GM12878 (cell line): Measurements from ENCODE around the gene KLC4. TPM values are rescaled to one million over a fixed set of nuclear protein-coding genes. Genes with fewer than 3 reads are reported as not detected.
"Not testable (repeated sequence)": the region's sequence is repeated elsewhere in the genome, so short reads cannot be mapped to it uniquely, and the experiment has no call there.

Experiments
- ATAC-seq: fragments of 200-7000 bp; cut with Tn5 transposase; 3 replicates; pipeline ENCODE4 v1.9.1; 2020; ENCODE audit warnings: mild to moderate bottlenecking, moderate library complexity
- BruUV-seq: library from RNA; stranded (reverse); fragments of 400-500 nt; replicated peaks from 2 replicates; lab custom pipeline; 2021; lab: Mats Ljungman, UMichigan
- CTCF ChIA-PET: fragments of 300-600 bp; sonication (Branson Sonifier 250); formaldehyde crosslinking; extraction: SDS; loops from one replicate; lab custom pipeline; 2021; ENCODE audit warnings: inconsistent platforms; lab: Yijun Ruan, JAX
- POLR2A ChIA-PET: fragments of 350-600 bp; formaldehyde crosslinking; extraction: SDS; loops from one replicate; lab custom pipeline; 2021; ENCODE audit warnings: inconsistent platforms; lab: Charles Lee
- RAD21 ChIA-PET: fragments of 300-600 bp; sonication (Branson Sonifier 250); formaldehyde crosslinking; loops from one replicate; lab custom pipeline; 2023; ENCODE audit warnings: antibody characterized with exemption; ENCODE audit not compliant: unreplicated experiment; lab: Charles Lee
- SMC1A ChIA-PET: fragments of 300-600 bp; sonication (Branson Sonifier 250); formaldehyde crosslinking; loops from one replicate; lab custom pipeline; 2023; ENCODE audit not compliant: unreplicated experiment, uncharacterized antibody; lab: Charles Lee
- DNase-seq: peaks from one replicate; pipeline ENCODE4 v3.0.0-alpha.2; 2011; ENCODE audit warnings: low read depth, low spot score
- FAIRE-seq: peaks from 3 replicates; lab custom pipeline; 2011; peaks lifted over from hg19 to GRCh38; lab: Jason Lieb, UNC
- H2AFZ ChIP-seq: 2 replicates; pipeline ENCODE4 v1.6.0; 2011; ENCODE audit warnings: low read depth, low read length, control low read depth; ENCODE audit not compliant: control insufficient read depth
- H3K27ac ChIP-seq: 2 replicates; pipeline ENCODE4 v1.5.1; 2011; ENCODE audit warnings: control low read depth; ENCODE audit not compliant: control insufficient read depth, insufficient read depth
- H3K27me3 ChIP-seq, 2 experiments: replicated peaks in 1 of 2; 2 replicates each; pipeline versions ENCODE4 v1.6.0 to v1.6.1; 2011; ENCODE audit warnings: low read length in 1 of 2; ENCODE audit not compliant: control insufficient read depth in 2 of 2, insufficient read depth in 2 of 2
- H3K36me3 ChIP-seq, 2 experiments: 2 replicates each; pipeline ENCODE4 v1.5.1; 2011; ENCODE audit warnings: low read length in 1 of 2; ENCODE audit not compliant: control insufficient read depth in 2 of 2, insufficient read depth in 2 of 2
- H3K4me1 ChIP-seq: 2 replicates; pipeline ENCODE4 v1.6.1; 2011; ENCODE audit warnings: mild to moderate bottlenecking, low read length, moderate library complexity, mixed read lengths; ENCODE audit not compliant: control insufficient read depth, insufficient read depth
- H3K4me2 ChIP-seq: 2 replicates; pipeline ENCODE4 v1.6.0; 2011; ENCODE audit warnings: control low read depth; ENCODE audit not compliant: control insufficient read depth, insufficient read depth
- H3K4me3 ChIP-seq: fragments of 200-600 bp; sonication (generic); 2 replicates; pipeline ENCODE4 v1.5.1; 2016
- H3K79me2 ChIP-seq: 2 replicates; pipeline ENCODE4 v1.6.0; 2011; ENCODE audit warnings: low read length; ENCODE audit not compliant: control insufficient read depth, insufficient read depth
- H3K9ac ChIP-seq: 2 replicates; pipeline ENCODE4 v1.8.0; 2011; ENCODE audit warnings: low read length, control low read depth, mixed read lengths; ENCODE audit not compliant: control insufficient read depth, insufficient read depth
- H3K9me3 ChIP-seq: replicated peaks from 3 replicates; pipeline ENCODE4 v1.5.1; 2011; ENCODE audit warnings: mild to moderate bottlenecking, low read length; ENCODE audit not compliant: control insufficient read depth, insufficient read depth
- H4K20me1 ChIP-seq: 2 replicates; pipeline ENCODE4 v1.6.0; 2011; ENCODE audit not compliant: control insufficient read depth, insufficient read depth
- ASH2L ChIP-seq: fragments of 300-600, 200-600 bp; sonication (generic); IDR thresholded peaks from 2 replicates; pipeline ENCODE4 v1.6.1; 2017; ENCODE audit warnings: low read depth, mild to moderate bottlenecking, borderline replicate concordance
- TCF12 ChIP-seq: IDR thresholded peaks from 2 replicates; pipeline ENCODE4 v1.6.1; 2011; ENCODE audit warnings: low read depth, mild to moderate bottlenecking, low read length
- WGBS: methylation state at CpG from one replicate; pipeline ENCODE4 v1.1.6; 2016; ENCODE audit warnings: low lambda C conversion rate; ENCODE audit not compliant: insufficient replicate concordance, insufficient coverage; ENCODE audit errors: missing lambda C conversion rate; 5-methylcytosine and 5-hydroxymethylcytosine counted together
- in situ Hi-C: fragments of 300-500 bp; cut with MboI; formaldehyde crosslinking; loops from 9 replicates; pipeline ENCODE4 v1.14.3; 2018; ENCODE audit warnings: mixed read lengths
- intact Hi-C: fragments of 100-400 bp; cut with micrococcal nuclease; formaldehyde crosslinking; loops from one replicate; pipeline ENCODE4 v1.14.2; 2022; ENCODE audit not compliant: unreplicated experiment
- polyA plus RNA-seq, 11 experiments: library from polyadenylated mRNA; depleted of rRNA in 4 of 11; unstranded in 6 of 11; stranded (reverse) in 5 of 11; fragments of >200 nt; fragmentation: Nextera tagmentation in 4 of 11; fragmentation: Illumina TruSeq in 1 of 11; extraction: Ambion mirVana in 4 of 11; extraction: Trizol in 1 of 11; gene quantifications; 1 replicate in 1 of 11; 2 replicates in 10 of 11; pipeline versions ENCODE4 v1.2.1 to v1.2.3, GENCODE V29; 2011 to 2016; ENCODE audit warnings: inconsistent platforms in 2 of 11, missing spikeins in 2 of 11, low read depth in 1 of 11
- total RNA-seq, 4 experiments: library from RNA; depleted of rRNA in 3 of 4; stranded (reverse); fragments of >200 nt in 3 of 4; fragmentation: Illumina TruSeq in 1 of 4; extraction: Trizol in 1 of 4; gene quantifications; 2 replicates each; pipeline versions ENCODE4 v1.2.1 to v1.2.3, GENCODE V29; 2013 to 2021
- TF ChIP-seq, protein P1 (sequence below): fragments of 450-650 bp; conservative IDR thresholded peaks from 2 replicates; pipeline ENCODE4 v1.6.1; 2017; ENCODE audit warnings: mild to moderate bottlenecking, moderate library complexity

Gene KLC4
- total and polyA plus RNA-seq, 10 of the 15 experiments (the other 5 are each of a cell fraction or from before 2014, with no cell fraction given) = 0.90 to 13.4 (median 6.9) TPM

DNA sequence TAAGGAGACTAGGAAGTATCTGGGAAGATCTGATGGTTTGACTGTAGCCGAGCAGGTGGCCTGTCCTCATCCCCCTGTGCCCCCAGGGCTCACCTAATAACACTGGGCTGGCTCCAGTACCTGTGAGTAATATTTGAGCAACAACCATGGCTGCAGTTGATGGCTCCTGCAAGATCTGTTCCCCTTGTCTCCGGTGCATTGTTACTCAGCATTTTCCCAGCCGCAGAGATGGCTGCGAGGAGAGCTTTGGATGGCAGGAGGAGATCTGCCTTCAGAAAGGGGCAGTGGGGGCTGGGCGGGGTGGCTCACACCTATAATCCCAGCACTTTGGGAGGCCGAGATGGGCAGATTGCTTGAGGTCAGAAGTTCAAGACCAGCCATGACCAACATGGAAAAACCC, 55.9 kb downstream of the KLC4 start:
- POLR2A ChIA-PET = interaction anchor here (0.6 to 0.7 kb wide), 2 partner anchors 332 to 685 kb away, joined by 3 to 5 read pairs; no protein-coding TSS in a partner anchor

DNA sequence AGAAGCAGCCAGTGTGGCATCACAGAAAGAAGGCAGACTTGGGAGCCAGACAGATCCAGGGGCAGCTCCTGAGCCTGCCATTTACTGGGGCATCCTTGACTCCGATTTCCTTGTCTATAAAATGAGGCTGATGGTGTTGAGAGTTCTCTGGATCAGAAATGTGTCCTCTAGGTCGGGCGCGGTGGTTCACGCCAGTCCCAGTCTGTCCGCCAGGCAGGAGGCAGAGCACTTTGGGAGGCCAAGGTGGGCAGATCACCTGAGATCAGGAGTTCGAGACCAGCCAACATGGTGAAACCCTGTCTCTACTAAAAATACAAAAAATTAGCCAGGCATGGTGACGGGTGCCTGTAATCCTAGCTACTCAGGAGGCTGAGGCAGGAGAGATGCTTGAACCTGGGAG, 58.0 kb downstream of the KLC4 start:
- POLR2A ChIA-PET = not testable (repeated sequence)

More for the DNA sequence above, 55.9 kb downstream of the KLC4 start:
- Histone ChIP-seq H4K20me1 (no peaks in the 10 kb centered on the region), H3K9ac (no peak overlapping the region), H3K9me3 (no peaks in the 10 kb centered on the region), H3K79me2 (no peaks in the 10 kb centered on the region), H3K27me3 (no peaks in the 10 kb centered on the region), H3K4me3 (no peak overlapping the region), H3K4me1 (no peaks in the 10 kb centered on the region), H3K4me2 (no peak overlapping the region), H3K36me3 (no peaks in the 10 kb centered on the region), H3K27ac (no peak overlapping the region), H2AFZ (no peak overlapping the region)
- WGBS = 69% methylated on average over 6 of the region's 6 CpGs
- ChIA-PET SMC1A (no interaction called here), CTCF (no interaction called here), RAD21 (no interaction called here)
- DNase-seq (no peak), FAIRE-seq (no peak), ATAC-seq (no peak)
- intact Hi-C loops (no loop called here), in situ Hi-C loops (no loop called here)
- TF ChIP-seq ASH2L = no peak
- TF ChIP-seq, protein P1, sequence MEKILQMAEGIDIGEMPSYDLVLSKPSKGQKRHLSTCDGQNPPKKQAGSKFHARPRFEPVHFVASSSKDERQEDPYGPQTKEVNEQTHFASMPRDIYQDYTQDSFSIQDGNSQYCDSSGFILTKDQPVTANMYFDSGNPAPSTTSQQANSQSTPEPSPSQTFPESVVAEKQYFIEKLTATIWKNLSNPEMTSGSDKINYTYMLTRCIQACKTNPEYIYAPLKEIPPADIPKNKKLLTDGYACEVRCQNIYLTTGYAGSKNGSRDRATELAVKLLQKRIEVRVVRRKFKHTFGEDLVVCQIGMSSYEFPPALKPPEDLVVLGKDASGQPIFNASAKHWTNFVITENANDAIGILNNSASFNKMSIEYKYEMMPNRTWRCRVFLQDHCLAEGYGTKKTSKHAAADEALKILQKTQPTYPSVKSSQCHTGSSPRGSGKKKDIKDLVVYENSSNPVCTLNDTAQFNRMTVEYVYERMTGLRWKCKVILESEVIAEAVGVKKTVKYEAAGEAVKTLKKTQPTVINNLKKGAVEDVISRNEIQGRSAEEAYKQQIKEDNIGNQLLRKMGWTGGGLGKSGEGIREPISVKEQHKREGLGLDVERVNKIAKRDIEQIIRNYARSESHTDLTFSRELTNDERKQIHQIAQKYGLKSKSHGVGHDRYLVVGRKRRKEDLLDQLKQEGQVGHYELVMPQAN = no peak
- TF ChIP-seq TCF12 = no peak
- no TSS peak for BruUV-seq

More for the DNA sequence above, 58.0 kb downstream of the KLC4 start:
- RAD21 ChIA-PET, H2AFZ ChIP-seq, FAIRE-seq, H3K4me3 ChIP-seq, H3K36me3 ChIP-seq, DNase-seq, H3K79me2 ChIP-seq, H3K9me3 ChIP-seq, intact Hi-C loops, H3K27me3 ChIP-seq, H3K27ac ChIP-seq, in situ Hi-C loops, H3K4me1 ChIP-seq, CTCF ChIA-PET, H3K9ac ChIP-seq, BruUV-seq, H3K4me2 ChIP-seq, ATAC-seq, H4K20me1 ChIP-seq: not testable (repeated sequence)
- WGBS = 58% methylated on average over 8 of the region's 8 CpGs
- SMC1A ChIA-PET = interaction anchor here (2.4 kb wide), 1 partner anchor 26 kb away, joined by 5 read pairs; no protein-coding TSS in a partner anchor
